Stimulated activated naive CD4-positive, alpha-beta T cell treated with Interleukin-2 at 50 U/mL for 16 hours (primary cell): ENCODE measurements around the gene MLST8.
"Not testable (repeated sequence)": the region's sequence is repeated elsewhere in the genome, so short reads cannot be mapped to it uniquely, and the experiment has no call there.

Experiments used
- DNase-seq: peaks from one replicate; lab custom pipeline; 2025; lab: John Stamatoyannopoulos, UW

Gene MLST8

GRCh38 chr16:2232094-2232990 is 27.1 kb downstream of the MLST8 start:
- no peak for DNase-seq

GRCh38 chr16:2233046-2233775 is 28.0 kb downstream of the MLST8 start:
- DNase-seq: no peak

- no peak for DNase-seq
Measured at GRCh38 chr16:2233872-2234812, 28.9 kb downstream of the MLST8 start.

GRCh38 chr16:2234813-2235170 is 29.5 kb downstream of the MLST8 start:
- DNase-seq: no peak

GRCh38 chr16:2235234-2235651 is 30.0 kb downstream of the MLST8 start:
- no peak for DNase-seq

GRCh38 chr16:2235695-2236336 is 30.6 kb downstream of the MLST8 start:
- no peak for DNase-seq

GRCh38 chr16:2236337-2237101 is 31.3 kb downstream of the MLST8 start, which contains the start of gene DNASE1L2:
Gene DNASE1L2, plus strand, starts transcription at chr16:2236444. Its CDS starts 373 bp downstream, at chr16:2236817.
- no peak for DNase-seq

- DNase-seq: no peak
Measured at GRCh38 chr16:2237102-2237482, 31.8 kb downstream of the MLST8 start.

- DNase-seq: no peak
Measured at GRCh38 chr16:2237493-2238149, 32.4 kb downstream of the MLST8 start.

GRCh38 chr16:2238150-2238837 is 33.0 kb downstream of the MLST8 start:
- DNase-seq: no peak

- no peak for DNase-seq
Measured at GRCh38 chr16:2238838-2239675, 33.8 kb downstream of the MLST8 start.

- DNase-seq: not testable (repeated sequence)
Measured at GRCh38 chr16:2240331-2240730, 35.1 kb downstream of the MLST8 start.

- DNase-seq: no peak
Measured at GRCh38 chr16:2242598-2242997, 37.3 kb downstream of the MLST8 start.

GRCh38 chr16:2243031-2243528 is 37.8 kb downstream of the MLST8 start:
- DNase-seq: no peak

- DNase-seq: no peak
Measured at GRCh38 chr16:2243781-2244180, 38.5 kb downstream of the MLST8 start.

- DNase-seq: no peak
Measured at GRCh38 chr16:2244301-2244700, 39.0 kb downstream of the MLST8 start.

GRCh38 chr16:2244926-2245795 is 39.9 kb downstream of the MLST8 start:
- no peak for DNase-seq
